Transverse colon (tissue), 4 donors: ENCODE measurements around the gene CAMTA1.

Experiments
- CTCF ChIP-seq, 5 experiments: fragments of 200-600 bp in 3 of 5; fragments of 450-650 bp in 2 of 5; sonication (generic) in 3 of 5; IDR thresholded peaks; 1 replicate in 2 of 5; 2 replicates in 3 of 5; pipeline ENCODE4 v1.5.1; 2016 to 2017; ENCODE audit warnings: antibody characterized with exemption in 5 of 5, inconsistent platforms in 3 of 5, mild to moderate bottlenecking in 2 of 5, moderate library complexity in 1 of 5
- EP300 ChIP-seq: sonication (generic); formaldehyde crosslinking; IDR thresholded peaks from one replicate; pipeline ENCODE4 v1.6.1; 2017; ENCODE audit warnings: antibody characterized with exemption, low read depth
- POLR2A ChIP-seq: fragments of 450-650 bp; IDR thresholded peaks from one replicate; pipeline ENCODE4 v1.6.1; 2016; ENCODE audit warnings: antibody characterized with exemption, mild to moderate bottlenecking, moderate library complexity
- POLR2AphosphoS5 ChIP-seq, 3 donors: sonication (generic); formaldehyde crosslinking; IDR thresholded peaks; one replicate each; pipeline ENCODE4 v1.6.1; 2016; ENCODE audit warnings: antibody characterized with exemption in 3 of 3

- TF ChIP-seq CTCF (IDR thresholded peaks at IDR 0.05), result no peak
- no peak for TF ChIP-seq EP300
- TF ChIP-seq POLR2AphosphoS5 (IDR thresholded peaks at IDR 0.05), result no peak
- TF ChIP-seq POLR2A, result no peak
These were observed 465.6 kb downstream of the CAMTA1 start for GRCh38 chr1:7250597-7251453.
